Astrocyte of the spinal cord (primary cell): ENCODE measurements around the gene LRRC70.

Experiments used
- DNase-seq: peaks from one replicate; pipeline ENCODE4 v3.0.0; 2011; ENCODE audit warnings: low read depth, low spot score
- H3K4me3 ChIP-seq: 2 replicates; pipeline ENCODE4 v1.5.1; 2011; ENCODE audit warnings: low read depth, mild to moderate bottlenecking, low read length, moderate library complexity
- CTCF ChIP-seq: IDR thresholded peaks from 2 replicates; pipeline ENCODE4 v1.5.1; 2012; ENCODE audit warnings: low read depth, mild to moderate bottlenecking, low read length, inconsistent platforms
- in situ Hi-C: cut with HindIII; loops from 2 replicates; pipeline ENCODE4 v1.10.0; 2017; ENCODE audit warnings: low sequenced_read_pairs

The LRRC70 gene

GRCh38 chr5:62542720-62543119 lies 35.9 kb upstream of the LRRC70 start:
- TF ChIP-seq CTCF, result no peak
- no peak overlapping the region for H3K4me3 ChIP-seq
- in situ Hi-C loops, result no loop called here
- DNase-seq, result no peak

GRCh38 chr5:62547945-62548630 lies 30.5 kb upstream of the LRRC70 start:
- in situ Hi-C loops, result no loop called here
- DNase-seq, result no peak
- no peak for TF ChIP-seq CTCF
- no peak overlapping the region for H3K4me3 ChIP-seq

- H3K4me3 ChIP-seq, result no peak overlapping the region
- in situ Hi-C loops, result no loop called here
- DNase-seq, result no peak
- no peak for TF ChIP-seq CTCF
Measured at GRCh38 chr5:62550103-62550502, 28.5 kb upstream of the LRRC70 start.

- DNase-seq, result no peak
- H3K4me3 ChIP-seq, result no peak overlapping the region
- in situ Hi-C loops, result no loop called here
- no peak for TF ChIP-seq CTCF
Measured at GRCh38 chr5:62555930-62556329, 22.7 kb upstream of the LRRC70 start.

- DNase-seq, result no peak
- TF ChIP-seq CTCF, result no peak
- in situ Hi-C loops, result no loop called here
- no peak overlapping the region for H3K4me3 ChIP-seq
Measured at GRCh38 chr5:62558941-62559340, 19.7 kb upstream of the LRRC70 start.

- in situ Hi-C loops, result no loop called here
- no peak for DNase-seq
- no peak for TF ChIP-seq CTCF
- H3K4me3 ChIP-seq, result no peak overlapping the region
Measured at GRCh38 chr5:62560786-62561185, 17.8 kb upstream of the LRRC70 start.
